ENCODE measurements around the gene CCDC85B. TPM values are rescaled to one million over a fixed set of nuclear protein-coding genes. Genes with fewer than 3 reads are reported as not detected.
A peak's percentile ranks its signal among the peaks of the same experiment; 100 is the strongest.
"Not testable (repeated sequence)": the region's sequence is repeated elsewhere in the genome, so short reads cannot be mapped to it uniquely, and the experiment has no call there.

CCDC85B gene
- 12.6 TPM for polyA plus RNA-seq (2013, experiment 1 of 4)
- polyA plus RNA-seq (2013, experiment 2 of 4), result 8.7 TPM
- 14.0 TPM for polyA plus RNA-seq (2013, experiment 3 of 4)
- polyA plus RNA-seq (2013, experiment 4 of 4), result 13.5 TPM

DNA sequence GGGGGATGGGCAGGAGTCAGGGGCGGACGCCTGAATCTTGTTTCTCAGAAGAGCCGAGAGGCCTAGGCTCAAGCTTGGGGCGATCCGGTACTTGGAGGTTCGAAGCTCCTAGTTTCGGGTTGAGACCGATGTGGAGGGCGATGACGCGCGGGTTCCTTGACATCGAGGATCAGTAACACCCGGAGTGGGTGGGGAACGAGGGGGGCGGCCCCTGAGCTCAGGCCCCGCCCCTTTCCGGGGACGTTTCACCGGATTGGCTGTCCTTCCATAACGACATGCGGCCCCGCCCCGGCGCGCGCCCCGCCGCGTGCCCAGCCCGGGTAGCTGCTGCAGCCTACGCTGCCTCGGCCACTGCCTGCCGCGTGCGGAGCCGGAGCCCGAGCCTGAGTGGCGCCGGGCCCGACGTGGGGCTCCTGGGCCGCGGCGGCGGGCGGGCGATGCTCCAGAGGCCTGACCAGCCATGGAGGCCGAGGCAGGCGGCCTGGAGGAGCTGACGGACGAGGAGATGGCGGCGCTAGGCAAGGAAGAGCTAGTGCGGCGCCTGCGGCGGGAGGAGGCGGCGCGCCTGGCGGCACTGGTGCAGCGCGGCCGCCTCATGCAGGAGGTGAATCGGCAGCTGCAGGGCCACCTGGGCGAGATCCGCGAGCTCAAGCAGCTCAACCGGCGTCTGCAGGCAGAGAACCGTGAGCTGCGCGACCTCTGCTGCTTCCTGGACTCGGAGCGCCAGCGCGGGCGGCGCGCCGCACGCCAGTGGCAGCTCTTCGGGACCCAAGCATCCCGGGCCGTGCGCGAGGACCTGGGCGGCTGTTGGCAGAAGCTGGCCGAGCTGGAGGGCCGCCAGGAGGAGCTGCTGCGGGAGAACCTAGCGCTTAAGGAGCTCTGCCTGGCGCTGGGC, at the start of gene CCDC85B:
Gene CCDC85B, plus strand, starts transcription at position 350 of the 895 bp plus-strand sequence. Its CDS starts 111 bp downstream, at position 461.
- Histone ChIP-seq H3K4me1 (ENCODE audit: control insufficient read depth, insufficient read depth, low read length) (peaks cover 28% of the 10 kb centered on the region), H3K27me3 (ENCODE audit: control insufficient read depth, insufficient read depth, low read length, poor library complexity, severe bottlenecking) (peaks cover 37% of the 10 kb centered on the region), H3K36me3 (ENCODE audit: control insufficient read depth, insufficient read depth, low read length) (peaks cover 3% of the 10 kb centered on the region), H3K27ac (ENCODE audit: insufficient read depth, low read depth, low read length, poor library complexity, severe bottlenecking) (no peak within 1 kb of the TSS), H3K9me3 (ENCODE audit: control insufficient read depth, low read length) (no peaks in the 10 kb centered on the region), H3K4me3 (ENCODE audit: insufficient read depth, low read depth, low read length) (peak within 1 kb of the TSS; percentile 64)
- 0 to 1% methylated on average over 94 of the region's 94 CpGs for whole genome bisulfite sequencing, 2 experiments

DNA sequence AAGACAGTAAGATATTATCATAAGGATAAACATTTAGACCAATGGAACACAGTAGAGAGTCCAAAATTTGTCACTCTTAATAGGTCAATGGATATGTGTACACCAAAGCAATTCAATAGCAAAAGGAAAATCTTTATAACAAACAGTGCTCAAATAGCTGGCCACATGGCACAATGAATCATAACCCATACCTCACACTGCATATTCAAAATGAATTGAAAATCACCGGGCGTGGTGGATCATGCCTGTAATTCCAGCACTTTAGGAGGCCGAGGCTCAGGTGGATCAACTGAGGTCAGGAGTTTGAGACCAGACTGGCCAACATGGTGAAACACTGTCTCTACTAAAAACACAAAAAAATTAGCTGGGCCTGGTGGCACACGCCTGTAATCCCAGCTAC, 48.3 kb upstream of the CCDC85B start:
- no peaks in the 10 kb centered on the region for H3K9me3 ChIP-seq (ENCODE audit: control insufficient read depth, low read length)
- no peak overlapping the region for H3K4me3 ChIP-seq (ENCODE audit: insufficient read depth, low read depth, low read length)
- H3K4me1 ChIP-seq (ENCODE audit: control insufficient read depth, insufficient read depth, low read length), result no peaks in the 10 kb centered on the region
- H3K27me3 ChIP-seq (ENCODE audit: control insufficient read depth, insufficient read depth, low read length, poor library complexity, severe bottlenecking), result no peaks in the 10 kb centered on the region
- no peaks in the 10 kb centered on the region for H3K36me3 ChIP-seq (ENCODE audit: control insufficient read depth, insufficient read depth, low read length)
- H3K27ac ChIP-seq (ENCODE audit: insufficient read depth, low read depth, low read length, poor library complexity, severe bottlenecking), result no peak overlapping the region
- WGBS, 2 experiments, result 90 to 95% methylated on average over 4 of the region's 4 CpGs

- Histone ChIP-seq H3K4me3 (ENCODE audit: insufficient read depth, low read depth, low read length) (no peak overlapping the region), H3K9me3 (ENCODE audit: control insufficient read depth, low read length) (no peaks in the 10 kb centered on the region), H3K4me1 (ENCODE audit: control insufficient read depth, insufficient read depth, low read length) (no peaks in the 10 kb centered on the region), H3K27me3 (ENCODE audit: control insufficient read depth, insufficient read depth, low read length, poor library complexity, severe bottlenecking) (no peaks in the 10 kb centered on the region), H3K36me3 (ENCODE audit: control insufficient read depth, insufficient read depth, low read length) (no peaks in the 10 kb centered on the region), H3K27ac (ENCODE audit: insufficient read depth, low read depth, low read length, poor library complexity, severe bottlenecking) (no peak overlapping the region)
- 89 to 92% methylated on average over 3 of the region's 3 CpGs for whole genome bisulfite sequencing, 2 experiments
These were observed 46.7 kb upstream of the CCDC85B start for GRCh38 chr11:65843811-65844210.

- no peaks in the 10 kb centered on the region for H3K4me1 ChIP-seq (ENCODE audit: control insufficient read depth, insufficient read depth, low read length)
- H3K27me3 ChIP-seq (ENCODE audit: control insufficient read depth, insufficient read depth, low read length, poor library complexity, severe bottlenecking), result no peaks in the 10 kb centered on the region
- 90 to 93% methylated on average over 10 of the region's 10 CpGs for WGBS, 2 experiments
- no peak overlapping the region for H3K4me3 ChIP-seq (ENCODE audit: insufficient read depth, low read depth, low read length)
- no peak overlapping the region for H3K27ac ChIP-seq (ENCODE audit: insufficient read depth, low read depth, low read length, poor library complexity, severe bottlenecking)
- H3K36me3 ChIP-seq (ENCODE audit: control insufficient read depth, insufficient read depth, low read length), result no peaks in the 10 kb centered on the region
- no peaks in the 10 kb centered on the region for H3K9me3 ChIP-seq (ENCODE audit: control insufficient read depth, low read length)
These were observed 46.1 kb upstream of the CCDC85B start for GRCh38 chr11:65844231-65844872.

DNA sequence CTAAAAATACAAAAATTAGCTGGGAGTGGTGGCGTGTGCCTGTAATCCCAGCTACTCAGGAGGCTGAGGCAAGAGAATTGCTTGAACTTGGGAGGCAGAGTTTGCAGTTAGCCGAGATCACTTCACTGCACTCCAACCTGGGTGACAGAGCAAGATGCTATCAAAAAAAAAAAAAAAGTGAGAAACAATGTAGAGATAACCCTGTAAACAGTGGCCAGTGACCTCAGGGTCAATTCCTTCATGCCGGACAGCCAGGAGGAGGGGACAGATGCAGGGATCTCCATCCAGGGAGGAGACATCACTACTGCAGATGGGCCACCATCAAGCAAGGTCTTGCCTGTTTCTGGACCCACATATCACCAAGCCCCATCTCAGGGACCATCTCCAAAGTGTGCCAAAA, 42.7 kb upstream of the CCDC85B start:
- WGBS, 2 experiments, result 86 to 88% methylated on average over 3 of the region's 3 CpGs
- Histone ChIP-seq H3K4me1 (ENCODE audit: control insufficient read depth, insufficient read depth, low read length) (no peaks in the 10 kb centered on the region), H3K27me3 (ENCODE audit: control insufficient read depth, insufficient read depth, low read length, poor library complexity, severe bottlenecking) (no peaks in the 10 kb centered on the region), H3K9me3 (ENCODE audit: control insufficient read depth, low read length) (no peaks in the 10 kb centered on the region), H3K4me3 (ENCODE audit: insufficient read depth, low read depth, low read length) (no peak overlapping the region), H3K36me3 (ENCODE audit: control insufficient read depth, insufficient read depth, low read length) (peaks cover 10% of the 10 kb centered on the region), H3K27ac (ENCODE audit: insufficient read depth, low read depth, low read length, poor library complexity, severe bottlenecking) (no peak overlapping the region)

DNA sequence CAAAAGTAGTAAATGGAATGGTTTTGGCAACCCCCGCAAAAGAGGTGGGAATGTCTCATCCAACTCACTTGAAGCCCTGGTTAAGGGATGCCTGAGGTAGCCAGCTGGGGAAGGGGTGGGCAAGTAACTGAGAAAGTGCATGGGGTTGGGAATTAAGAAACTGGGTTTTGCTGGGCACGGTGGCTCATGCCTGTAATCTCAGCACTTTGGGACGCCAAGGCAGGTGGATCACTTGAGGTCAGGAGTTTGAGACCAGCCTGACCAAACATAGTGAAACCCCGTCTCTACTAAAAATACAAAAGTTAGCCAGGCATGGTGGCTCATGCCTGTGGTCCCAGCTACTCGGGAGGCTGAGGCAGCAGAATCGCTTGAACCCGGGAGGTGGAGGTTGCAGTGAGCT, 41.8 kb upstream of the CCDC85B start:
- H3K36me3 ChIP-seq (ENCODE audit: control insufficient read depth, insufficient read depth, low read length), result peaks cover 16% of the 10 kb centered on the region
- WGBS, 2 experiments, result 76 to 77% methylated on average over 7 of the region's 7 CpGs
- not testable (repeated sequence) for H3K27ac ChIP-seq (ENCODE audit: insufficient read depth, low read depth, low read length, poor library complexity, severe bottlenecking); H3K4me1 ChIP-seq (ENCODE audit: control insufficient read depth, insufficient read depth, low read length); H3K4me3 ChIP-seq (ENCODE audit: insufficient read depth, low read depth, low read length); H3K27me3 ChIP-seq (ENCODE audit: control insufficient read depth, insufficient read depth, low read length, poor library complexity, severe bottlenecking); H3K9me3 ChIP-seq (ENCODE audit: control insufficient read depth, low read length)

DNA sequence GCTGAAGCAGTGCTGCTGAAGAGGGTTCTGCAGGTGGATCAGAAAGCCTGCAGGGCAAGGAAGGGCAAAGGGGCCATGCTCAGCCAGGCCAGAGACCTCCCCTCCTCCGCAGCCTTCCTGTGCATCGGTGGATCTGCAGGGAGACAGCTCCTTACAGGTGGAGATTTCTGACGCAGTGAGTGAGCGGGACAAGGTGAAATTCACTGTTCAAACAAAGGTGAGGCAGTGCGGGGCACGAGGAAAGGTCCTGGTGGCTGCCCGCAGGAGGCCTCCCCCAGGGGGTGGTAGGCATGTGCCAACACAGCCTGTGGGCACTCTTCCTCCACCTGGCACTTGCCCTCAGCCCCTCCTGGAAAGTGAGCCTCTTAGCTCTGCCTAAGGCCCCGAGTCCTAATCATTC, 41.1 kb upstream of the CCDC85B start:
- H3K36me3 ChIP-seq (ENCODE audit: control insufficient read depth, insufficient read depth, low read length), result peaks cover 23% of the 10 kb centered on the region
- H3K27ac ChIP-seq (ENCODE audit: insufficient read depth, low read depth, low read length, poor library complexity, severe bottlenecking), result no peak overlapping the region
- no peaks in the 10 kb centered on the region for H3K9me3 ChIP-seq (ENCODE audit: control insufficient read depth, low read length)
- H3K4me1 ChIP-seq (ENCODE audit: control insufficient read depth, insufficient read depth, low read length), result no peaks in the 10 kb centered on the region
- WGBS, 2 experiments, result 82 to 83% methylated on average over 8 of the region's 8 CpGs
- no peak overlapping the region for H3K4me3 ChIP-seq (ENCODE audit: insufficient read depth, low read depth, low read length)
- H3K27me3 ChIP-seq (ENCODE audit: control insufficient read depth, insufficient read depth, low read length, poor library complexity, severe bottlenecking), result no peaks in the 10 kb centered on the region

DNA sequence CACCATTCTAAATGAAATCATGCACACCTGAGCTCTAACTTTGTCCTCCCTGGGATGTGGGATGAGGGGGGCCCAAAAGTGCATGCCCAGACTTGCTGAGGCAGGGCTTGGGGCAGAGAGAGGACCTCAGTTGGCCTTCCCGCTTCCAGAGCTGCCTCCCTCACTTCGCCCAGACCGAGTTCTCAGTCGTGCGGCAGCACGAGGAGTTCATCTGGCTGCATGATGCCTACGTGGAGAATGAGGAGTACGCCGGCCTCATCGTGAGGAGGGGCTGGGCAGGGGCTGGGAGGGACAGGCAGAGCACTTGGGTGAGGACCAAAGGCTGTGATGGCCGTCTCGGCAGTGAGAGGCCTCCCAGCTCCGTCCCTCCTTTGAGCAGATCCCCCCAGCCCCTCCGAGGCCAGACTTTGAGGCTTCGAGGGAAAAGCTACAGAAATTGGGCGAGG, 40.7 kb upstream of the CCDC85B start:
- H3K4me3 ChIP-seq (ENCODE audit: insufficient read depth, low read depth, low read length), result no peak overlapping the region
- no peaks in the 10 kb centered on the region for H3K4me1 ChIP-seq (ENCODE audit: control insufficient read depth, insufficient read depth, low read length)
- H3K36me3 ChIP-seq (ENCODE audit: control insufficient read depth, insufficient read depth, low read length), result peaks cover 28% of the 10 kb centered on the region
- H3K27me3 ChIP-seq (ENCODE audit: control insufficient read depth, insufficient read depth, low read length, poor library complexity, severe bottlenecking), result no peaks in the 10 kb centered on the region
- no peak overlapping the region for H3K27ac ChIP-seq (ENCODE audit: insufficient read depth, low read depth, low read length, poor library complexity, severe bottlenecking)
- WGBS, 2 experiments, result 76% methylated on average over 16 of the region's 16 CpGs
- no peaks in the 10 kb centered on the region for H3K9me3 ChIP-seq (ENCODE audit: control insufficient read depth, low read length)

DNA sequence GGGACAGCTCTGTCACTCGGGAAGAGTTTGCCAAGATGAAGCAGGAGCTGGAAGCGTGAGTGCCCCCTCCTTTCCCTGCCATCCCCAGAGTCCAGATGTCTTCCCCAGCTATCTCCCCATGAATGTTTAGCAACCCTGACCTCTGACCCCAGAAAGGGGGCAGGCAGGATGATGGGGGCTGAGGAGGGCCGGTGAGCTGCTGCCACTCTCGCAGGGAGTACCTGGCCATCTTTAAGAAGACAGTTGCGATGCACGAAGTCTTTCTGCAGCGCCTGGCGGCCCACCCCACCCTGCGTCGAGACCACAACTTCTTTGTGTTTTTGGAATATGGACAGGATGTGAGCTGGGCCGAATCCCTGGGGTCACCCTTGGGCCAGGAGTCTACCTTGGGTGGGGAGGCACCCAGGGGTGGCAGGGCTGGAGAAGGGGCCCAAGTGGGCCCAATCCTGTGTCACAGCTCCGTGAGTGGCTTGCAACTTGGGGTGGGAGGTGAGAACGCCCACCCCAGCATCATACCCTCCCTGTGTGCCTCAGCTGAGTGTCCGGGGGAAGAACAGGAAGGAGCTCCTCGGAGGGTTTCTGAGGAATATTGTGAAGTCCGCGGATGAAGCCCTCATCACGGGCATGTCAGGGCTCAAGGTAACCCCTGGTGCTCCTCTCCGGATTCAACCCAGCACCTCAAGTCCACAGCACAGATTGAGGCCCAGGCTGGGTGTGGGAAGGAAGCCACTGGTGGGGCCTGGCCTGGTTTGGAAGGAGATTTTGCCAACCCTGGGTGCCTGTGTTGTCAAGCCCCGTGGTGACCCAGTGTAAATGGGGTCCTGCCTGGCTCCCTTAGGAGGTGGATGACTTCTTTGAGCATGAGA, 40.0 kb upstream of the CCDC85B start:
- Histone ChIP-seq H3K9me3 (ENCODE audit: control insufficient read depth, low read length) (no peaks in the 10 kb centered on the region), H3K36me3 (ENCODE audit: control insufficient read depth, insufficient read depth, low read length) (peaks cover 34% of the 10 kb centered on the region), H3K4me3 (ENCODE audit: insufficient read depth, low read depth, low read length) (no peak overlapping the region), H3K27me3 (ENCODE audit: control insufficient read depth, insufficient read depth, low read length, poor library complexity, severe bottlenecking) (no peaks in the 10 kb centered on the region), H3K27ac (ENCODE audit: insufficient read depth, low read depth, low read length, poor library complexity, severe bottlenecking) (no peak overlapping the region), H3K4me1 (ENCODE audit: control insufficient read depth, insufficient read depth, low read length) (no peaks in the 10 kb centered on the region)
- WGBS, 2 experiments, result 91% methylated on average over 20 of the region's 20 CpGs
